GM18520 (cell line): ENCODE results near the gene SYCP2L.

Source experiments
- ATAC-seq: cut with Tn5 transposase; IDR thresholded peaks from one replicate; pipeline ENCODE4 v1.9.1; 2021; ENCODE audit not compliant: unreplicated experiment

The SYCP2L gene

DNA sequence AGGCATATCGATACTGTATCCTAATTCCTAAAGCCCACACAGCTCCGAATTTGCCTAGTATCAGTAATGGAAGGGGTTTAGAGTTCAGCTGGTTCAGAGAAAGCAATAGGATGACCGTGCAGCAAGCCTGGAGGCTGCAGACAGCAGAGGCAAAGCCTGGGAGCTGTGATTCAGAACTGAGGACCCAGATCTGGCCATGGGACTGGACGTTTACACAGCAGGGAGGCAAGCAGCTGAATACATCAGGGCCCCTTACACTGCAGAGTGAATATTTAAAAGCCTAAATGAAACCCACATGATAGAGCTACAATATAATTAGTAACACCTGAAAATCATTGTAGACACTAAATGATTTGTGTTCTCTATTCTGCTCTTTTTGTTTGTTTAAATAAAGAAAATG is 119.2 kb downstream of the SYCP2L start:
- no peak for ATAC-seq

DNA sequence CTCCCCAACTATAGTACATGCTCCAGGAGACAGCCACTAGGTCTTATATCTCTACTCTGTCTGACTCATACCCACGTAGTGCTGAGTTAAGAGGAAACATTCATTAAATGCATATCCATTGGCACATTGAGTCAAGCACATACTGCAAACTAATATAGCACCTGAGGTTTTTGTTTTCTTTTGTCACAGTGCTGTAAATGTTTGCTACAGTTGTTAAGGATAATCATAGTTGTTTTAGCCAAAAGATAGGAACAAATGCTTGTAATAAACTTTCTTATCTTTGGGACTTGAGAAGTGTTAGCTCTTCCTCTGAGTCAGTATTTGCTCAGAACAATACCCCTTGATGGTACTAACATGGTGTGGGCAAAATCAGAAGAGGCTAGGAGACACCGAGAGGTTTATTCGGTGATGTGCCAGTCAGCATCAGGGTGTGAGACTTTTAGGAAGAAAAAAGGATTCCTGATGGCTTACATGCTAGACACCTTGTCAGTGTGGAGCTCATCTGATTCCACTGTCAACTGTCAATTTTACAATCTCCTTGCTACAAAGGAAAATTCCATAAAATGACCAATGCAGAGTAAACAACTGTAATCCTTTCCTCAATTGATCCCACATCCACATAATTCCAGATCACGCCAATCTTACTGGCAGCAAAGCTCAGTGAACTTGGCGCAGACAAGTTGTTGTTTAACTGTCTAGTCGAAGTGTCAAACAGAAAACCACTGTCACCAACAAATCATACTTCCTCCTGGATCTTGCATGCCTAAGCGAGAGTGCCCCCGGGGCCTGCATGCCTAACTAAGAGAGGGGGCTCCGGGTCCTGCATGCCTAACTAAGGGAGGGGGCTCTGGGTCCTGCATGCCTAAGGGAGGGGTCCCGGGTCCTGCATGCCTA is 121.1 kb downstream of the SYCP2L start:
- ATAC-seq, result peak; percentile 36

DNA sequence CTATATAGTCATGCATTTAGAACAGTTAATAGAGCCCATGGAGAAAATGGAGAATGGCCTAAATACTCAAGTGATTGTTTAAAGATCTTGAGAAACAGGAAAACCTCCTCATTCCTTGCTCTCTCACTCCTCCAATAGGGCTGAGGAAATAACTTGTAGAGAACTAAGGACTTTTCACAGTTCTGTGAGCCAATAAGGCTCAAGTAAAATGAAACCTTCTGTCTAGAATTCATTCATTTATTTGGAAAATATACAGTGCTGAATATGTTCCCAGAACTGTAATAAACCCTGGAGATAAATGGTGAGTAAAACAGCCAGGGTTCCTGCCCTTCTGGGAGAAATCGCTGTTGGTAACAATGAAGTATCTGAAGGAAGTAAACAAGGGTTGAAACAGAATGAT is 122.0 kb downstream of the SYCP2L start:
- no peak for ATAC-seq

DNA sequence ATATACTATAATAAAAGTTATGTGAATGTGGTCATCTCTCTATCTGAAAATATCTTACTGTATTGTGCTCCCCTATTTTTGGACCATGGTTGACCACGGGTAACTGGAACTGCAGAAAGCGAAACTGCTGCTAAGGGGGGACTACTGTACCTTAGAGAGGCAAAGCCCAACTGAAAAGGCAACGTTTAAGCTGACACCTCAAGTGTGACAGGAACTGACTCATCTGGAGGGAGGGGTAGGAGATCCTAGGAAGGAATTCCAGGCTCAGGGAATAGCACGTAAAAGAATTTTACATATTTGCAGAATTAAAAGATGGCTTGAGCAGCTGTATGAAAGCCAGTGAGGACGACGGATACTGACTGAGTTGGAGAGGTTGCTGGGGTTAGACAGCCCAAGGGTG is 122.5 kb downstream of the SYCP2L start:
- no peak for ATAC-seq

DNA sequence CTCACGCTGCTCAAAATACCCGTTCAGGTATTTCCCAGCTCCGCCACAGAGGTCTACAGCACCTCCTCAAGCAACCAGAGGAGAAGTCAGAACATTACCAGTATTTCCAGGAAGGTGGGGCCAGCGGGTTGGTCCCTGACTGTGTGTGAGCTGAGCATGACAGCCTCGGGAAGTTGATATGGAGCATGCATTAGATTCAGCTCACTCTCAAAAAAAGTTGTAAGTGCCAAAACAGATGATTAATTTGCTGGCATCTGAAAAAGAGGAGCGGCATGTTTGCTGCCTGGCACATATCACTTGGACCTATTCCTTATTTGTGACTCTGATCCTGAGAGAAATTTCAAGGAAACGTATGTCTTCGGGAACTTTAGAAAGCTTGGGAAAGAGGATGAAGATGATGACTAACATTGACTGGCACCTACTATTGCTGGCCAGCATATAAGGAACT is 125.0 kb downstream of the SYCP2L start:
- no peak for ATAC-seq

DNA sequence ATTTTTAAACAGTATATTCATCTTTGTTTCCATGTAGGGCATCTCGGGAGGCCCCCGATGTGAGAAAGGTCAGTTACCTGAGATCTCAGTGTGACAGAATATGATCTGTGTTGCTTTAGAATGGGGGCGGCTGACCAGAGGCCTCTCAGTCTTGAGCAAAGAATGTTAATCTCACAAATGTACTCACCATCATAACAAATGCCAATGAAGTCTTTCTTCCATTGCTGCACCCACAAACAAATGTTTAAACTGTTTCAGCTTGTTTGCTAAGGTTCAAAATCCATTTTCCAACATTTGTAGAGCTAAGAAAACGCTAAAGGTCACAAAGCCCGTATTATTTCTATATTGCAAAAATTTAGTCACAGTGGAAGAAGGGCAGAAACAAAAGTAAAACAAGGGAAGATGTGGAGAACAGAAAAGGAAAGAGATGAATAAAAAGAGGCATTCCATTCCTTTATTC is 125.5 kb downstream of the SYCP2L start:
- ATAC-seq, result no peak

DNA sequence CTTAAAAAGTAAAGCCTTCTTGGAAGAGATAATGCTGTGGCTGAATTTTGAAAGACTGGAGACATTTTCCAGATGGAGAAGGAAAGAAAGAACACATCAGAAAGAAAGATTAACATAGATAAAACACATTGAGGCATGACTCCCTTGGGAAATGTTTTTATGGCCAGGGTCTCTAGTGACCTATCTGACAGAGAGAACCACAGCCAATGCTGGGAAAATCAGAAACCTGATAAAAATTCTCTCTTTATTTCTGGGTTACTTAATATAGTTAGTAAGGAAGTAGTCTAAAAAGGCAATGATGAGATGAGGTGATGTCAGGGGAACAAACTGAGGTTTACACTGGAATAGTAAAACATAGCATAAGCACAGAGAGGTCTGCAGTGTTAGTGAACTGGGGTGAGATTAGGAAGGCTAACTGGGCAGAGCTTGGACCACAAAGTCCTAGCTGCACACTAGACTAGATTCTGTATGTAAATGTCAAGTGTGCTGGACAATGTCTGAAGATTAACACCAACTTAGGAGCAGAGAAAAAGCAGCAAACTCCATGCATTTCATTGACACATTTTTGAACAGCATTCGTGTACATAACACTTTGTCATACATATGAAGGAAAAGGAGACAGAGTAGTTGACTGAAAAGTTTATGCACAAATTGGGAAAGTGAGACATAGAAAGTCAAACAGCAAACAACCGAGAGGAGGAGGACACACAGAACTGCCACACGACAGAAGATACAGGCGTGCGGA is 126.3 kb downstream of the SYCP2L start:
- no peak for ATAC-seq

DNA sequence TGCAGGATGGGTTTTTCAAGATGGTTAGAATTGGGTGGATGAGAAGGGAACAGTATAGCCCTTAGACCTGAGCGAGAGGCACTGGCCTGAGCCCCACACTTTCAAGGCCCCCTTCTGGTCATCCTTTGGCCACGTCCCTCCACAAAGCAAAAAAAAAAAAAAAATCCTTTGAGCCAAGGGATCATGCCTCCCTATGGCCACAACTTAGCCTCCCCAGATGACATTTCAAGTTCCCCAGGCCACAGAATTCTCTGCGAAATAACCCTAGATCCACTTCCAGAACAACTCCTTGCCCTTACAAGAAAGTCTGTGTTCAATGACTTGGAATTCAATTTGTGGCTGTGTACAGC is 126.8 kb downstream of the SYCP2L start:
- ATAC-seq, result no peak

DNA sequence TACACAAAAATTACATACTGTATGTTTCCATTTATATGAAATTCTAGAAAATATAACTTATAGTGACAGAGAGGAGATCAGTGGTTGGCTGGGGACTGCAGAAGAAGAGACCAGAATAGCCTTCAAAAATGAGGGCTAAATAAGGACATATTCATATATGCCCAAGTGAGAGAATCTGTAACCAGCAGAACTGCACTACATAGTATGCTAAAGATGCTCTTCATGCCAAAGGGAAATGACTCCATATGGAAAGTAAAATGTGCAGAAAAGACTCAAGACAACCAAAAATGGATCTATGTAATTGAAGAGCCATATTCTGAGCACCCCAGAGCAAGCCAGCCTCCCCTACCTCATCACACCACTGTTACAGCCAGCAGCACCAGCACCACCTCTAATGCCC is 128.2 kb downstream of the SYCP2L start:
- ATAC-seq, result no peak

DNA sequence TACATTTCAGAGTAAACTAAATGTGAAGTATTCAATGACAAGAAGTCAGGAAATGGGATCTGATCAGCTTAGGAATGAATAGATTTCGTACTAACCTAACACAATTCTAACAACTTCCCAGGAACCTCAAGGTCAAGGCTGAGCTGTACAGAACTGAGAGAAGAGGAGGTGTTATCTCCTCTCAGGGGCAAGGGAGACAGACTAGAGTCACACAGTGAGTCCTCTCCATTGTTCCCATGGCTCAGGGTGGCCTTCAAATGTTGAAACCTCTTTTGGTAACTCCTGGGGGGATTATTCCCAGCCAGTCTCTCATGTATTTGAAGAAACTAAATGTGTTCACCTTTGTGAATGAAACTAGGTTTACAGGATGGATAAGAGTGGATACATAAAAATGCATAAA is 129.6 kb downstream of the SYCP2L start:
- ATAC-seq, result no peak

DNA sequence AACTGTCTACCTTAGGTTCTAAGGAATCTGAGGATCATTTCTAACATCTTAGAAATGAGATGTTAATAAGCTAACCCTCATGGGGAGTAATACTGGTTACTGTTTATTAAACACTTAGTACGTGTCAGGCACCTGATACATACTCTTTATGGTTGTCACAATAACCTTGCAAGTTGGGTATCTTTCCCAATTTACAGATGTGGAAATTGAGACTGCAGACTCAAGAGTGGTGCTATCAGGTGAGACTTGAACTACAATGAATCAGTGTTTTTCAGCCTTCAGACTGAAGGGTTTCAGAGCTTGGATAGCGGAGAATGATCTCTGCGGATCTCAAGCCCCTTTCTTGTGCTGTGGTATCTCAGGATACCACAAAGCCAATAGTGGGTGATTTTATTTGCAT is 130.2 kb downstream of the SYCP2L start:
- ATAC-seq, result no peak

DNA sequence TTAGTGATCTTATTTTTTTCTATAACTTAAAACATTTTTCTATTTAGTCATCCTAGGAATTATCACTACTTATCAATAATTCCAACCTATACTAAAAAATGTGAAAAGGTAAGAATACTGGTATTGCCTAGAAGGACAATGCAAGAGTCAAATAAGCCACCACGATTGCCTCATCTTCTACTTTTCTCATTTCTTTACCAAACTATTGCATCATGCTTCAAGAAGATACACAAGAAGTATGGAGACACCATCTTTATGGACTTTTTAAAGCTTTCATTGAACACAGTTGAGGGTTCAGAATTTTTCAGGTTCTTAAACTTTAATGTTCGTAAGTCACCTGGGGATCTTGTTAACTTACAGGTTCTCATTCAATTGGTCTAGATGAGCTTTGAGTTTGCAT is 131.4 kb downstream of the SYCP2L start:
- ATAC-seq, result no peak

DNA sequence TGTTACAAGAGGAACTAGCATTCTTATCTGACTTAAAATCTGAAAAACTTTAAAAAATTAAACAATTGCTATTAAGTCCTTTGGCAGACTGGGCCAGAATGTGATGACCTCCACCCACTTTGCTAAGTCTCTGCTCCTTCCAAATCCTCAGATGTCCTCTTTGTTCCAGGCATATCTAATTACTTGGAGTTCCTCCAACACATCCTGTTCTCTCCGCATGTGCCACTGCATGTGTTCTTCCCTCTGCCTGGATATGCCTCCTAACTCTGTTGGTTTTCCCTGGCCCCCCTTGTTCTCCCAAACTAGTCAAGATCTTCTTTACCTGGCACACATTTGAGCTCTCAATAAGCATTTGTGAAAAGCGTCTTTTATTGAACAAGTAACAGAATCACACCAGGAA is 134.2 kb downstream of the SYCP2L start:
- ATAC-seq, result no peak

DNA sequence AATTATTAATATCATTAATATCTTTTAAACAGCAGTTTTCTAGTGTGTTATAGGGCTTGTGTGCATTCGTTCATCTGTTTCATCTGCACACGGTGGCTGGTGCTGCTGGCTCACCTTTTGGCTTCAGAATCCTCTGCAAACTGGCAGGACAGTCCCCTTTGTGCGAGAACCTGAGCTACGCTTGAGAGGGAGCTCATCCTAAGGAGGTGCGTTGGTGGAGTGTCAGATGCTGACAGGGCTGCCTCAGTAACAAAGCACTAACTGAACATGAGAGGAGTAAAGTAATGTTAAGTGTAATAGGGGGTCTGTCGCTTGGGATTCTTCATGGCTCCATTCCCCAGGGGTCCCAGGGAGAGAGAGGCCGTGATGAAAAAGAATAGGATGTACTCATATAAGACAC is 134.9 kb downstream of the SYCP2L start:
- ATAC-seq, result no peak

DNA sequence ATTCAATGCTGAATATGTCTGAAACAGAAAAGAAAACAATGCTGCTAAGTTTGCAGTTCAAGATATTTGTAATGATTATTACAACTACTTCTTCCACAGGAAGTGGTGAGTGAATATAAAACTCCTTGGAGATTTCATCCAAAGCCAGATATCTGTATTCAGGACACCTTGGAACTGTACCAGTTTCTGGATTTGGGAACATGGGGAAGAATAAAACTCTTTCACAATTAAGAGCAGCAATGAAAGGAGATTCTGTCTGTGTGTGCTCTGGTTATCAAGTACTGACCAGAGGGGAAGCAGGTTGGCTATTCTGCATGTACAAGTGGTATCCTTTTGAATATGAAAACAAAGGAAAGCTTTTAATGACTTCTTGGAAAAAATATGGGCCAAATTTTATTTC is 136.2 kb downstream of the SYCP2L start:
- no peak for ATAC-seq
